HL-60 (cell line): Measurements from ENCODE around the gene ATP13A5.

Experiments used
- GABPA ChIP-seq: IDR thresholded peaks from 2 replicates; pipeline ENCODE4 v1.6.1; 2012; ENCODE audit warnings: low read depth
- POLR2AphosphoS5 ChIP-seq: IDR thresholded peaks from 2 replicates; pipeline ENCODE4 v1.6.1; 2012; ENCODE audit warnings: low read depth
- SPI1 ChIP-seq: IDR thresholded peaks from 2 replicates; pipeline ENCODE4 v1.6.1; 2012; ENCODE audit warnings: low read depth, mild to moderate bottlenecking, borderline replicate concordance
- TF ChIP-seq, protein P1 (sequence below): IDR thresholded peaks from 2 replicates; pipeline ENCODE4 v1.6.1; 2012; ENCODE audit warnings: low read depth; ENCODE audit not compliant: insufficient replicate concordance
- TF ChIP-seq, protein P2 (sequence below): IDR thresholded peaks from one replicate; pipeline ENCODE4 v1.5.1; 2011; ENCODE audit warnings: low read length, control low read depth, inconsistent platforms; ENCODE audit not compliant: insufficient read depth

DNA sequence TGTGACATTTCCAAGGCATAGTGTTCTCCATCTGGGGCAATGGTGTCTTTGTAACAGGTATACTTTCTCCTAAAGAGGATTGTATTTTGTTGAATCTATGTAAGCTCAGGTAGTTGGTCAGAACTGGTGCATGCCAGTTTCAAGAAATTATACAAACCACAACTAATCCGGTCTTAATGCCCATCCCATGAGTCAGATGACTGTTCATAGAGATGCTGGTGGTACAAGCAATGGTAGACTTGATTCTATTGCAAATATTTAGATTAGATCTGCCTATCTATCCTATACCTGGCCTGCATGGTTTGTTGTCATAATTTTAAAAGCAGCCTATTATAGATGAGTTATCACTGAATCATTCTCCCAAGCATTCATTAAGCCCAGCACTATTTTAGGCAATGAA, 43.5 kb downstream of the ATP13A5 start:
- TF ChIP-seq, protein P1, sequence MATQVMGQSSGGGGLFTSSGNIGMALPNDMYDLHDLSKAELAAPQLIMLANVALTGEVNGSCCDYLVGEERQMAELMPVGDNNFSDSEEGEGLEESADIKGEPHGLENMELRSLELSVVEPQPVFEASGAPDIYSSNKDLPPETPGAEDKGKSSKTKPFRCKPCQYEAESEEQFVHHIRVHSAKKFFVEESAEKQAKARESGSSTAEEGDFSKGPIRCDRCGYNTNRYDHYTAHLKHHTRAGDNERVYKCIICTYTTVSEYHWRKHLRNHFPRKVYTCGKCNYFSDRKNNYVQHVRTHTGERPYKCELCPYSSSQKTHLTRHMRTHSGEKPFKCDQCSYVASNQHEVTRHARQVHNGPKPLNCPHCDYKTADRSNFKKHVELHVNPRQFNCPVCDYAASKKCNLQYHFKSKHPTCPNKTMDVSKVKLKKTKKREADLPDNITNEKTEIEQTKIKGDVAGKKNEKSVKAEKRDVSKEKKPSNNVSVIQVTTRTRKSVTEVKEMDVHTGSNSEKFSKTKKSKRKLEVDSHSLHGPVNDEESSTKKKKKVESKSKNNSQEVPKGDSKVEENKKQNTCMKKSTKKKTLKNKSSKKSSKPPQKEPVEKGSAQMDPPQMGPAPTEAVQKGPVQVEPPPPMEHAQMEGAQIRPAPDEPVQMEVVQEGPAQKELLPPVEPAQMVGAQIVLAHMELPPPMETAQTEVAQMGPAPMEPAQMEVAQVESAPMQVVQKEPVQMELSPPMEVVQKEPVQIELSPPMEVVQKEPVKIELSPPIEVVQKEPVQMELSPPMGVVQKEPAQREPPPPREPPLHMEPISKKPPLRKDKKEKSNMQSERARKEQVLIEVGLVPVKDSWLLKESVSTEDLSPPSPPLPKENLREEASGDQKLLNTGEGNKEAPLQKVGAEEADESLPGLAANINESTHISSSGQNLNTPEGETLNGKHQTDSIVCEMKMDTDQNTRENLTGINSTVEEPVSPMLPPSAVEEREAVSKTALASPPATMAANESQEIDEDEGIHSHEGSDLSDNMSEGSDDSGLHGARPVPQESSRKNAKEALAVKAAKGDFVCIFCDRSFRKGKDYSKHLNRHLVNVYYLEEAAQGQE, result no peak
- TF ChIP-seq, protein P2, sequence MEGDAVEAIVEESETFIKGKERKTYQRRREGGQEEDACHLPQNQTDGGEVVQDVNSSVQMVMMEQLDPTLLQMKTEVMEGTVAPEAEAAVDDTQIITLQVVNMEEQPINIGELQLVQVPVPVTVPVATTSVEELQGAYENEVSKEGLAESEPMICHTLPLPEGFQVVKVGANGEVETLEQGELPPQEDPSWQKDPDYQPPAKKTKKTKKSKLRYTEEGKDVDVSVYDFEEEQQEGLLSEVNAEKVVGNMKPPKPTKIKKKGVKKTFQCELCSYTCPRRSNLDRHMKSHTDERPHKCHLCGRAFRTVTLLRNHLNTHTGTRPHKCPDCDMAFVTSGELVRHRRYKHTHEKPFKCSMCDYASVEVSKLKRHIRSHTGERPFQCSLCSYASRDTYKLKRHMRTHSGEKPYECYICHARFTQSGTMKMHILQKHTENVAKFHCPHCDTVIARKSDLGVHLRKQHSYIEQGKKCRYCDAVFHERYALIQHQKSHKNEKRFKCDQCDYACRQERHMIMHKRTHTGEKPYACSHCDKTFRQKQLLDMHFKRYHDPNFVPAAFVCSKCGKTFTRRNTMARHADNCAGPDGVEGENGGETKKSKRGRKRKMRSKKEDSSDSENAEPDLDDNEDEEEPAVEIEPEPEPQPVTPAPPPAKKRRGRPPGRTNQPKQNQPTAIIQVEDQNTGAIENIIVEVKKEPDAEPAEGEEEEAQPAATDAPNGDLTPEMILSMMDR, result no peak
- no peak for TF ChIP-seq GABPA
- no peak for TF ChIP-seq SPI1
- no peak for TF ChIP-seq POLR2AphosphoS5
